K562 (cell line): ENCODE measurements around the gene HK1. TPM values are rescaled to one million over a fixed set of nuclear protein-coding genes. Genes with fewer than 3 reads are reported as not detected.

Experiments used
- C11orf30 ChIP-seq: fragments of 450-650 bp; IDR thresholded peaks from 2 replicates; pipeline ENCODE4 v1.6.1; 2016; ENCODE audit warnings: low read depth, mild to moderate bottlenecking
- CBX2 ChIP-seq: fragments of 200-600 bp; sonication (generic); IDR thresholded peaks from one replicate; pipeline ENCODE4 v1.6.1; 2012; ENCODE audit warnings: mild to moderate bottlenecking, low read length, inconsistent platforms; ENCODE audit not compliant: insufficient read depth, poor library complexity, severe bottlenecking
- CEBPB ChIP-seq: fragments of 450-650 bp; IDR thresholded peaks from 2 replicates; pipeline ENCODE4 v1.6.1; 2016; ENCODE audit warnings: missing genetic modification characterization, missing compliant biosample characterization
- E2F8 ChIP-seq: fragments of 450-650 bp; IDR thresholded peaks from 2 replicates; pipeline ENCODE4 v1.7.1; 2018; ENCODE audit warnings: mild to moderate bottlenecking, low read depth; ENCODE audit not compliant: partially characterized antibody
- ETV1 ChIP-seq: fragments of 450-650 bp; conservative IDR thresholded peaks from 2 replicates; pipeline ENCODE4 v1.6.1; 2016; ENCODE audit warnings: missing genetic modification characterization, control low read depth, low read depth, missing compliant biosample characterization
- FUS ChIP-seq: fragments of 200-400 bp; formaldehyde crosslinking; optimal IDR thresholded peaks from 2 replicates; pipeline ENCODE3; 2017; ENCODE audit warnings: low read depth, low read length
- NR2F6 ChIP-seq: fragments of 450-650 bp; formaldehyde crosslinking; IDR thresholded peaks from 2 replicates; pipeline ENCODE4 v1.4.0; 2020; ENCODE audit warnings: mild to moderate bottlenecking
- RERE ChIP-seq: sonication (generic); formaldehyde crosslinking; IDR thresholded peaks from 2 replicates; pipeline ENCODE4 v1.8.0; 2023; ENCODE audit warnings: missing genetic modification reagents, mild to moderate bottlenecking, borderline replicate concordance
- SPI1 ChIP-seq: IDR thresholded peaks from 2 replicates; pipeline ENCODE4 v1.6.1; 2011; ENCODE audit warnings: low read depth, low read length, control low read depth, borderline replicate concordance
- SREBF1 ChIP-seq: fragments of 150-350 bp; IDR thresholded peaks from 2 replicates; pipeline ENCODE4 v1.6.1; 2014; ENCODE audit warnings: antibody characterized with exemption, low read depth, low read length, borderline replicate concordance
- TBP ChIP-seq: optimal IDR thresholded peaks from 2 replicates; pipeline ENCODE3; 2011; ENCODE audit warnings: low read depth, low read length, improper control_type of control experiment
- TCFL5 ChIP-seq: fragments of 250-450 bp; sonication (Bioruptor Pico); conservative IDR thresholded peaks from 2 replicates; pipeline ENCODE4 v1.6.1; 2021; ENCODE audit warnings: mild to moderate bottlenecking, moderate library complexity, matching md5 sums
- THRAP3 ChIP-seq: fragments of 450-650 bp; IDR thresholded peaks from 2 replicates; pipeline ENCODE4 v1.6.1; 2016; ENCODE audit warnings: mild to moderate bottlenecking, inconsistent platforms, borderline replicate concordance
- YY1 ChIP-seq, 3 experiments: IDR thresholded peaks; 2 replicates each; pipeline ENCODE4 v1.6.1; 2011; ENCODE audit warnings: low read length in 2 of 3, mild to moderate bottlenecking in 2 of 3, moderate library complexity in 2 of 3, borderline replicate concordance in 1 of 3, control low read depth in 1 of 3, low read depth in 1 of 3; ENCODE audit not compliant: insufficient read depth in 3 of 3, insufficient replicate concordance in 2 of 3, control insufficient read depth in 1 of 3, insufficient read length in 1 of 3; ENCODE audit errors: extremely low read depth in 1 of 3
- ZNF140 ChIP-seq: fragments of 250-450 bp; sonication (Bioruptor Pico); IDR thresholded peaks from 2 replicates; pipeline ENCODE4 v1.8.0; 2021; ENCODE audit warnings: moderate library complexity, mild to moderate bottlenecking, inconsistent platforms
- polyA plus RNA-seq, 8 experiments: library from polyadenylated mRNA; depleted of rRNA in 4 of 8; stranded (reverse) in 5 of 8; unstranded in 3 of 8; fragments of >200 nt; fragmentation: Nextera tagmentation in 2 of 8; fragmentation: Illumina TruSeq in 1 of 8; extraction: Ambion mirVana in 2 of 8; extraction: Trizol in 1 of 8; gene quantifications; 2 replicates each; pipeline versions ENCODE4 v1.2.1 to v1.2.3, GENCODE V29; 2011 to 2014; ENCODE audit warnings: inconsistent platforms in 1 of 8, missing spikeins in 1 of 8
- total RNA-seq, 7 experiments: library from RNA; depleted of rRNA in 6 of 7; stranded (reverse); fragments of >200 nt in 6 of 7; fragmentation: Illumina TruSeq in 2 of 7; extraction: Trizol in 2 of 7; gene quantifications; 2 replicates each; pipeline versions ENCODE4 v1.2.1 to v1.2.3, GENCODE V29; 2011 to 2021; ENCODE audit warnings: low replicate concordance in 1 of 7
- TF ChIP-seq, protein P1 (sequence below): sonication (generic); formaldehyde crosslinking; IDR thresholded peaks from 2 replicates; pipeline ENCODE4 v1.8.1; 2022; ENCODE audit warnings: missing genetic modification reagents
- TF ChIP-seq, protein P2 (sequence below): fragments of 250-450 bp; sonication (Bioruptor Pico); IDR thresholded peaks from 2 replicates; pipeline ENCODE4 v1.9.0; 2021; ENCODE audit warnings: mild to moderate bottlenecking

The HK1 gene
- total and polyA plus RNA-seq, 9 of the 15 experiments (the other 6 are each of a cell fraction or from before 2014, with no cell fraction given) = 29.2 to 444 (median 193) TPM

DNA sequence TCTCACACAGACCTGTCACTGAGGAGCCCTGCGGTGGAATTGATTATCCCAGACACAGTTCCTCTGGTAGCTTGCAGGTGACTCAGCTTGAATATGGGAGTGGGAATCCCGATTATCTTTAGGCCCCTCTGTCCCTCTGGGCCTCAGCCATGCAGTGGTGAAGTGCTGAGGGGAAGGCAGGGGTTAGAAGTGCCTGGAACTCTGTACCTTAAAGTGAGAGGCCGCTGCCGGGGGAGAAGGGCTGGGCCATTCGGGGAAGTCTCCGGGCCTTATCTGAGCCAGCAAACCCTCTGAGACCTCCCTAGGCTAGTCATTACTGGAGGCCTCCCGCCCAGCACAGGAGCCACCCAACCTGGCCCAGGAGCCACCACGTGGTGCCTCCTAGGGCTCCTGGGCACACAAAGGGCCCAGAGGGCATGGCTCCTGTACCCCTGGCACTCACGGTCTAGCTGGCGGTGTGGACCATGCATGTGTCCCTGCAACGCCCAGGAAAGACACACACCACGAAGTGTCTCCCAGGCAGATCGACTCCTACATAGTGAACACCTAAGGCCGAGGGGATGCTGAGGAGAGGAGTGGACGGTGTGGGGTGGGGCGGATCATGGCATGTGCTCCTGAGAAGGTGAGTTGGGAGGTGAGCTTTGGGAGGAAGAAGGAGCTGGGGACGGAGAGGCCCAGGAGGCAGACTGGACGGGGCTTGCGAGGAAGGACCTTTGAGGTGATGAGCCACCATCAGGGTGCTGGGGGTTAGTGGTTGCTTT, 56.2 kb downstream of the HK1 start (continued):
- TF ChIP-seq RERE = no peak
- TF ChIP-seq C11orf30 = peak; percentile 80
- TF ChIP-seq SREBF1 = no peak
- peak; percentile 47; the same call in 1 of the 2 replicates for TF ChIP-seq SPI1
- TF ChIP-seq ZNF140 (CRISPR knock-in tag) = no peak
- no peak for TF ChIP-seq NR2F6
- TF ChIP-seq TBP = peak; percentile 84
- TF ChIP-seq YY1 (IDR thresholded peaks at IDR 0.05; ENCODE audit: borderline replicate concordance in 1 of 3, control insufficient read depth in 1 of 3, extremely low read depth in 1 of 3, insufficient read depth in 3 of 3, insufficient read length in 1 of 3, insufficient replicate concordance in 2 of 3, low read depth in 1 of 3, low read length in 2 of 3) = peak in 2 of 3 experiments; percentile 9 to 29
- TF ChIP-seq, protein P1, sequence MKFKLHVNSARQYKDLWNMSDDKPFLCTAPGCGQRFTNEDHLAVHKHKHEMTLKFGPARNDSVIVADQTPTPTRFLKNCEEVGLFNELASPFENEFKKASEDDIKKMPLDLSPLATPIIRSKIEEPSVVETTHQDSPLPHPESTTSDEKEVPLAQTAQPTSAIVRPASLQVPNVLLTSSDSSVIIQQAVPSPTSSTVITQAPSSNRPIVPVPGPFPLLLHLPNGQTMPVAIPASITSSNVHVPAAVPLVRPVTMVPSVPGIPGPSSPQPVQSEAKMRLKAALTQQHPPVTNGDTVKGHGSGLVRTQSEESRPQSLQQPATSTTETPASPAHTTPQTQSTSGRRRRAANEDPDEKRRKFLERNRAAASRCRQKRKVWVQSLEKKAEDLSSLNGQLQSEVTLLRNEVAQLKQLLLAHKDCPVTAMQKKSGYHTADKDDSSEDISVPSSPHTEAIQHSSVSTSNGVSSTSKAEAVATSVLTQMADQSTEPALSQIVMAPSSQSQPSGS (CRISPR knock-in tag) = no peak
- TF ChIP-seq ETV1 (tag) = no peak
- TF ChIP-seq, protein P2, sequence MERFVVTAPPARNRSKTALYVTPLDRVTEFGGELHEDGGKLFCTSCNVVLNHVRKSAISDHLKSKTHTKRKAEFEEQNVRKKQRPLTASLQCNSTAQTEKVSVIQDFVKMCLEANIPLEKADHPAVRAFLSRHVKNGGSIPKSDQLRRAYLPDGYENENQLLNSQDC (CRISPR knock-in tag) = no peak
- no peak for TF ChIP-seq E2F8
- no peak for TF ChIP-seq CEBPB (tag)
- TF ChIP-seq CBX2 = no peak
- no peak for TF ChIP-seq THRAP3
- no peak for TF ChIP-seq TCFL5 (CRISPR knock-in tag)
- no peak for TF ChIP-seq FUS
